ENCODE results near the gene SLC17A4. TPM values are rescaled to one million over a fixed set of nuclear protein-coding genes. Genes with fewer than 3 reads are reported as not detected.

The SLC17A4 gene
- total and polyA plus RNA-seq, 10 of the 15 experiments (the other 5 are each of a cell fraction or from before 2014, with no cell fraction given) = not detected

DNA sequence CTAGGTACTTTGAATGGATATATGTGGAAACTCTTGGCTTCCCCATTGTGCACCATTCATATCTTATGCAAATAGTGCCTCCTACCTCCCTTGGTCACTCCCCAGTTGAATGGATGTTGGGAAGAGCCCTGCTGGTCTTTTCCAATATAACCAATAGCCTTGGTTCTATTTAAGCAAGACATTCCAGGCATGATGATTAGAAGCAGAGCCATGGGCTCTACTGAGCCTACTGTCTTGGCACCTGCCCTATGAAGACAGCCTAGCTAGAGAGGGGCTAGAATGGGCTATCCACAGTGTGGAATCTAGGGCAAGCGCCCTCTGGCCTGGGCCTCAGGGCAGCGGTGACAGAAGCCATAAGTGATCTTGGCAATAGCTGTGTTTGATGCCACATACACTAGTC, 61.7 kb downstream of the SLC17A4 start:
- intact Hi-C loops (cut with micrococcal nuclease; ENCODE audit: unreplicated experiment) (no loop called here), in situ Hi-C loops (cut with MboI) (no loop called here)
- BruUV-seq (replicated peaks) = no TSS peak
- Histone ChIP-seq H3K4me2 (ENCODE audit: control insufficient read depth, insufficient read depth) (no peak overlapping the region), H3K27ac (ENCODE audit: control insufficient read depth, insufficient read depth) (no peak overlapping the region), H3K4me1 (ENCODE audit: control insufficient read depth, insufficient read depth, low read length) (no peaks in the 10 kb centered on the region), H3K79me2 (ENCODE audit: control insufficient read depth, insufficient read depth, low read length) (no peaks in the 10 kb centered on the region), H4K20me1 (ENCODE audit: control insufficient read depth, insufficient read depth) (no peaks in the 10 kb centered on the region), H2AFZ (ENCODE audit: control insufficient read depth, low read depth, low read length) (no peak overlapping the region), H3K36me3 (ENCODE audit: control insufficient read depth in 2 of 2, insufficient read depth in 2 of 2, low read length in 1 of 2) (no peaks in the 10 kb centered on the region), H3K4me3 (no peak overlapping the region), H3K9ac (ENCODE audit: control insufficient read depth, insufficient read depth, low read length) (no peak overlapping the region), H3K27me3 (replicated peaks in 1 of 2; ENCODE audit: control insufficient read depth in 2 of 2, insufficient read depth in 2 of 2, low read length in 1 of 2) (peaks cover 0 to 2% of the 10 kb centered on the region in 2 experiments; a peak in 2 of 4 replicates), H3K9me3 (replicated peaks; ENCODE audit: control insufficient read depth, insufficient read depth, low read length) (no peaks in the 10 kb centered on the region)
- FAIRE-seq (no peak), DNase-seq (ENCODE audit: low read depth, low spot score) (no peak), ATAC-seq (no peak)
- ChIA-PET SMC1A (ENCODE audit: uncharacterized antibody, unreplicated experiment) (no interaction called here), RAD21 (ENCODE audit: unreplicated experiment) (no interaction called here), POLR2A (no interaction called here), CTCF (no interaction called here)
- 56% methylated on average over 2 of the region's 2 CpGs for WGBS (ENCODE audit: insufficient coverage, insufficient replicate concordance, low lambda C conversion rate, missing lambda C conversion rate)
- TF ChIP-seq EP300 (IDR thresholded peaks at IDR 0.05; ENCODE audit: borderline replicate concordance in 1 of 2, control insufficient read depth in 1 of 2, low read depth in 2 of 2, low read length in 2 of 2) = no peak
- no peak for TF ChIP-seq ZNF24 (IDR thresholded peaks at IDR 0.05)
- TF ChIP-seq PAX5 (IDR thresholded peaks at IDR 0.05; ENCODE audit: borderline replicate concordance, low read depth, low read length) = no peak
- no peak for TF ChIP-seq CBFB (IDR thresholded peaks at IDR 0.05; ENCODE audit: low read depth)
- TF ChIP-seq ASH2L (IDR thresholded peaks at IDR 0.05; ENCODE audit: borderline replicate concordance, low read depth) = no peak
- TF ChIP-seq, protein P1, sequence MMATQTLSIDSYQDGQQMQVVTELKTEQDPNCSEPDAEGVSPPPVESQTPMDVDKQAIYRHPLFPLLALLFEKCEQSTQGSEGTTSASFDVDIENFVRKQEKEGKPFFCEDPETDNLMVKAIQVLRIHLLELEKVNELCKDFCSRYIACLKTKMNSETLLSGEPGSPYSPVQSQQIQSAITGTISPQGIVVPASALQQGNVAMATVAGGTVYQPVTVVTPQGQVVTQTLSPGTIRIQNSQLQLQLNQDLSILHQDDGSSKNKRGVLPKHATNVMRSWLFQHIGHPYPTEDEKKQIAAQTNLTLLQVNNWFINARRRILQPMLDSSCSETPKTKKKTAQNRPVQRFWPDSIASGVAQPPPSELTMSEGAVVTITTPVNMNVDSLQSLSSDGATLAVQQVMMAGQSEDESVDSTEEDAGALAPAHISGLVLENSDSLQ (IDR thresholded peaks at IDR 0.05) = no peak
- TF ChIP-seq NR2C1 (IDR thresholded peaks at IDR 0.05) = no peak
- TF ChIP-seq ZNF274 (IDR thresholded peaks at IDR 0.05; ENCODE audit: insufficient read depth, insufficient read length) = no peak
- no peak for TF ChIP-seq CBX3 (IDR thresholded peaks at IDR 0.05; ENCODE audit: borderline replicate concordance, low read depth)

Data from GM12878 (cell line).